CD14-positive monocyte (primary cell): ENCODE data around the gene CMTM4. TPM values are rescaled to one million over a fixed set of nuclear protein-coding genes. Genes with fewer than 3 reads are reported as not detected.

Experiments used
- DNase-seq, 3 donors: peaks; one replicate each; pipeline ENCODE4 v3.0.0-alpha.2; 2011 to 2022
- H2AFZ ChIP-seq: 2 replicates; pipeline ENCODE4 v1.6.0; 2012; ENCODE audit warnings: mild to moderate bottlenecking, low read depth, low read length, inconsistent platforms; ENCODE audit not compliant: insufficient read depth, poor library complexity, severe bottlenecking
- H3K27ac ChIP-seq, 2 donors: 1 replicate in 1 of 2; 2 replicates in 1 of 2; pipeline ENCODE4 v1.5.1; 2012 to 2013; ENCODE audit warnings: low read length in 2 of 2, control low read depth in 1 of 2, inconsistent platforms in 1 of 2, low read depth in 1 of 2, mild to moderate bottlenecking in 1 of 2
- H3K27me3 ChIP-seq, 2 donors: one replicate each; pipeline versions ENCODE4 v1.6.0 to v1.6.1; 2011 to 2013; ENCODE audit warnings: low read length in 2 of 2; ENCODE audit not compliant: control insufficient read depth in 2 of 2, insufficient read depth in 2 of 2
- H3K36me3 ChIP-seq, 2 donors: replicated peaks in 1 of 2; 1 replicate in 1 of 2; 2 replicates in 1 of 2; pipeline versions ENCODE4 v1.5.1 to v1.6.1; 2012 to 2013; ENCODE audit warnings: low read length in 2 of 2, control low read depth in 1 of 2, inconsistent platforms in 1 of 2, mild to moderate bottlenecking in 1 of 2; ENCODE audit not compliant: insufficient read depth in 2 of 2, control insufficient read depth in 1 of 2
- H3K4me1 ChIP-seq, 2 donors: 1 replicate in 1 of 2; 2 replicates in 1 of 2; pipeline versions ENCODE4 v1.5.1 to v1.6.1; 2012 to 2013; ENCODE audit warnings: low read length in 2 of 2, control low read depth in 1 of 2, inconsistent platforms in 1 of 2, mild to moderate bottlenecking in 1 of 2, moderate library complexity in 1 of 2; ENCODE audit not compliant: insufficient read depth in 2 of 2, control insufficient read depth in 1 of 2
- H3K4me2 ChIP-seq: replicated peaks from 2 replicates; pipeline ENCODE3; 2012; ENCODE audit warnings: low read length, moderate library complexity, mild to moderate bottlenecking; ENCODE audit not compliant: poor library complexity, severe bottlenecking; ENCODE audit errors: extremely low read depth
- H3K4me3 ChIP-seq, 3 experiments: fragments of 200-600 bp in 1 of 3; sonication (generic) in 1 of 3; replicated peaks in 1 of 3; 1 replicate in 2 of 3; 2 replicates in 1 of 3; pipeline ENCODE4 v1.5.1; 2011 to 2013; ENCODE audit warnings: low read length in 3 of 3, mild to moderate bottlenecking in 3 of 3, control low read depth in 2 of 3, low read depth in 2 of 3, inconsistent platforms in 1 of 3, moderate library complexity in 1 of 3
- H3K79me2 ChIP-seq: 2 replicates; pipeline ENCODE4 v1.6.0; 2012; ENCODE audit warnings: mild to moderate bottlenecking, control low read depth, inconsistent platforms, low read length, moderate library complexity; ENCODE audit not compliant: insufficient read depth
- H3K9ac ChIP-seq: 2 replicates; pipeline ENCODE4 v1.6.0; 2017; ENCODE audit warnings: low read length, mild to moderate bottlenecking; ENCODE audit not compliant: insufficient read depth, poor library complexity, severe bottlenecking
- H3K9me3 ChIP-seq, 2 donors: replicated peaks in 1 of 2; 1 replicate in 1 of 2; 2 replicates in 1 of 2; pipeline versions ENCODE4 v1.5.1 to v1.6.1; 2012 to 2013; ENCODE audit warnings: low read length in 2 of 2, control low read depth in 1 of 2; ENCODE audit not compliant: control insufficient read depth in 1 of 2, insufficient read depth in 1 of 2
- H4K20me1 ChIP-seq: 2 replicates; pipeline ENCODE4 v1.6.0; 2012; ENCODE audit warnings: mild to moderate bottlenecking, low read length, control low read depth, moderate library complexity; ENCODE audit not compliant: insufficient read depth
- H3K27ac Mint-ChIP-seq, 7 donors: one replicate each; pipeline ENCODE4 v1.8.0; 2020; ENCODE audit warnings: mild to moderate bottlenecking in 7 of 7, mixed read lengths in 7 of 7, moderate library complexity in 6 of 7, inconsistent platforms in 2 of 7
- H3K27me3 Mint-ChIP-seq, 3 donors: one replicate each; pipeline ENCODE4 v1.8.0; 2021 to 2022; ENCODE audit warnings: low read depth in 3 of 3, mild to moderate bottlenecking in 3 of 3, mixed read lengths in 3 of 3, moderate library complexity in 3 of 3, inconsistent platforms in 1 of 3
- H3K36me3 Mint-ChIP-seq, 2 donors: one replicate each; pipeline ENCODE4 v1.8.0; 2020; ENCODE audit warnings: mixed read lengths in 2 of 2, inconsistent platforms in 1 of 2, mild to moderate bottlenecking in 1 of 2
- H3K4me1 Mint-ChIP-seq: one replicate; pipeline ENCODE4 v1.8.0; 2020; ENCODE audit warnings: mild to moderate bottlenecking, mixed read lengths
- H3K4me3 Mint-ChIP-seq, 2 donors: one replicate each; pipeline ENCODE4 v1.8.0; 2020; ENCODE audit warnings: mild to moderate bottlenecking in 2 of 2, mixed read lengths in 2 of 2, moderate library complexity in 1 of 2
- H3K9me3 Mint-ChIP-seq, 7 donors: one replicate each; pipeline ENCODE4 v1.8.0; 2020 to 2022; ENCODE audit warnings: mixed read lengths in 7 of 7, mild to moderate bottlenecking in 6 of 7, moderate library complexity in 6 of 7, inconsistent platforms in 2 of 7
- CTCF ChIP-seq: fragments of 200-600 bp; IDR thresholded peaks from one replicate; pipeline ENCODE4 v1.8.0; 2022; ENCODE audit warnings: antibody characterized with exemption, mild to moderate bottlenecking
- WGBS: methylation state at CpG from one replicate; pipeline ENCODE4 v1.1.5; 2013; ENCODE audit warnings: missing lambda C conversion rate; ENCODE audit not compliant: insufficient coverage; 5-methylcytosine and 5-hydroxymethylcytosine counted together
- intact Hi-C, 2 donors: fragments of 100-400 bp; cut with micrococcal nuclease; formaldehyde crosslinking; loops; one replicate each; pipeline versions ENCODE4 v1.15.0 to v1.15.1; 2023
- polyA plus RNA-seq, 3 donors: library from polyadenylated mRNA; depleted of rRNA in 1 of 3; unstranded in 2 of 3; stranded (reverse) in 1 of 3; fragments of 300-500 nt in 2 of 3; fragments of >200 nt in 1 of 3; fragmentation: Illumina TruSeq in 2 of 3; gene quantifications; 1 replicate in 2 of 3; 2 replicates in 1 of 3; pipeline ENCODE4 v1.2.3, GENCODE V29; 2012 to 2021

The CMTM4 gene
- polyA plus RNA-seq, 3 donors, result 0.41 to 21.2 (median 0.45) TPM

GRCh38 chr16:66605177-66605978 lies 91.2 kb downstream of the CMTM4 start:
- peak overlapping the region; percentile 76 to 90 for H3K27ac ChIP-seq
- peak overlapping the region; percentile 74 to 91 (median 91) for H3K4me3 ChIP-seq
- peaks cover 44% of the 10 kb centered on the region for H4K20me1 ChIP-seq
- peaks cover 7 to 17% (median 10%) of the 10 kb centered on the region in 3 donors for H3K27me3 Mint-ChIP-seq
- H3K36me3 Mint-ChIP-seq, result peaks cover 22 to 40% of the 10 kb centered on the region in 2 donors
- peaks cover 21 to 31% of the 10 kb centered on the region in 2 donors for H3K36me3 ChIP-seq
- H3K9me3 ChIP-seq, result peaks cover 0 to 10% of the 10 kb centered on the region in 2 donors
- WGBS, result 0% methylated on average over 43 of the region's 61 CpGs
- H2AFZ ChIP-seq, result peak overlapping the region; percentile 82
- peak overlapping the region; percentile 75 to 91 (median 88) for H3K27ac Mint-ChIP-seq
- peak overlapping the region; percentile 88 for H3K9ac ChIP-seq
- peaks cover 44% of the 10 kb centered on the region for H3K4me1 Mint-ChIP-seq
- H3K79me2 ChIP-seq, result peaks cover 51% of the 10 kb centered on the region
- peak overlapping the region; percentile 94 for H3K4me2 ChIP-seq
- H3K4me1 ChIP-seq, result peaks cover 42 to 47% of the 10 kb centered on the region in 2 donors
- peak in 2 of 3 donors; percentile 34 to 49 for DNase-seq
- H3K9me3 Mint-ChIP-seq, result peaks cover 0 to 12% (median 8%) of the 10 kb centered on the region in 7 donors
- peak; percentile 45 for TF ChIP-seq CTCF
- intact Hi-C loops, result loop anchor here (2.0 to 10.0 kb wide), 3 partner anchors 198 to 259 kb away; no protein-coding TSS in a partner anchor
- H3K27me3 ChIP-seq, result no peaks in the 10 kb centered on the region
- peak overlapping the region; percentile 81 to 95 for H3K4me3 Mint-ChIP-seq

GRCh38 chr16:66604376-66605176 lies 92.0 kb downstream of the CMTM4 start, which contains the start of gene CMTM3:
Gene CMTM3 (plus strand): TSS chr16:66604704. CDS start chr16:66604806, 102 bp downstream.
- H3K79me2 ChIP-seq, result peaks cover 43% of the 10 kb centered on the region
- no peaks in the 10 kb centered on the region for H3K27me3 ChIP-seq
- H3K9ac ChIP-seq, result peak within 1 kb of the TSS; percentile 88
- peaks cover 0 to 10% of the 10 kb centered on the region in 2 donors for H3K9me3 ChIP-seq
- peaks cover 0 to 12% (median 8%) of the 10 kb centered on the region in 7 donors for H3K9me3 Mint-ChIP-seq
- H3K36me3 ChIP-seq, result peaks cover 13 to 23% of the 10 kb centered on the region in 2 donors
- TF ChIP-seq CTCF, result peak; percentile 88
- intact Hi-C loops, result loop anchor here (2.0 to 10.0 kb wide), 4 partner anchors 37 to 260 kb away; partner anchors contain the start of gene CMTM1 (in 1 of the 2)
- H3K27ac ChIP-seq, result peak within 1 kb of the TSS; percentile 76 to 90
- under 1% methylated on average over 80 of the region's 96 CpGs for WGBS
- peaks cover 44% of the 10 kb centered on the region for H3K4me1 Mint-ChIP-seq
- peak within 1 kb of the TSS; percentile 75 to 91 (median 89) for H3K27ac Mint-ChIP-seq
- peak within 1 kb of the TSS; percentile 82 for H2AFZ ChIP-seq
- DNase-seq, result peak in 2 of 3 donors; percentile 50 to 57
- peak within 1 kb of the TSS; percentile 74 to 91 (median 91) for H3K4me3 ChIP-seq
- peaks cover 9 to 17% (median 12%) of the 10 kb centered on the region in 3 donors for H3K27me3 Mint-ChIP-seq
- peaks cover 14 to 32% of the 10 kb centered on the region in 2 donors for H3K36me3 Mint-ChIP-seq
- H3K4me1 ChIP-seq, result peaks cover 42 to 47% of the 10 kb centered on the region in 2 donors
- H3K4me3 Mint-ChIP-seq, result peak within 1 kb of the TSS; percentile 93 to 95
- peak within 1 kb of the TSS; percentile 94 for H3K4me2 ChIP-seq
- H4K20me1 ChIP-seq, result peaks cover 36% of the 10 kb centered on the region
